ENCODE data around the gene GKN2.
"Not testable (repeated sequence)": the region's sequence is repeated elsewhere in the genome, so short reads cannot be mapped to it uniquely, and the experiment has no call there.

GKN2 gene

GRCh38 chr2:68959001-68959400 is 6.3 kb upstream of the GKN2 start:
- no peak for DNase-seq (ENCODE audit: low read depth)

DNA sequence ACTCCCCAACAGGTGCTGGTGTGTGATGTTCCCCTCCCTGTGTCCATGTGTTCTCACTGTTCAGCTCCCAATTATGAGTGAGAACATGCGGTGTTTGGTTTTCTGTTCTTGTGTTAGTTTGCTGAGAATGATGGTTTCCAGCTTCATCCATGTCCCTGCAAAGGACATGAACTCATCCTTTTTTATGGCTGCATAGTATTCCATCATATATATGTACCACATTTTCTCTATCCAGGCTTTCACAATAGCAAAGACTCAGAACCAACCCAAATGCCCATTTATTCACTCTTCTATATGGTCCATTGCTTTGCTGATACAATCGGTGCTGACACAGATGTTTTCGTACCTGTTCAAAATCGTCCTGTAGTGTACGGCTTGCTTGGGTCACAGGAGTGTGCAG is 2.7 kb upstream of the GKN2 start:
- not testable (repeated sequence) for DNase-seq (ENCODE audit: low read depth)

DNA sequence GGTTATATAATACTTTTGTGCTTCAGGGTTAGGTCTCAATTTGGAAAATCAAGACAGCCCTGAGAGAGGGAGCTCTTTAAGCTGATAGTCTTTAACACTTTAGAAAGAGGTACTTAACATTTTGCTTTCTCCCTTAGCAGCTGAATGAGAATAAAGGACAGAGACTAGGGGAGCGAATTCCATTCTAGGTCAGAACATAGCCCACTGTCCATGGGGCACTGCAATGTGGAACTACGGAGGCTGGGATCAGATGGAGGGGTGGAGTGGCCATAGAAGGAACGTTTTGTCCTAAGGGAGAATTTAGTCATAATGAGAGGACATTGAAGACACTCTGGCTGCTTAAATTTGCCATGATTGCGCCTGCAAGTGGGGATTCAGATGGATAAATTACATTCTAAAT is 794 bp downstream of the GKN2 start:
- DNase-seq (ENCODE audit: low read depth): no peak

GRCh38 chr2:68948710-68949109 is 4.0 kb downstream of the GKN2 start:
- no peak for DNase-seq (ENCODE audit: low read depth)

GRCh38 chr2:68946117-68946516 is 6.6 kb downstream of the GKN2 start:
- no peak for DNase-seq (ENCODE audit: low read depth)

- DNase-seq (ENCODE audit: low read depth): peak; percentile 30
These were observed 8.8 kb downstream of the GKN2 start for GRCh38 chr2:68943581-68944568.

GRCh38 chr2:68942827-68943226 is 9.9 kb downstream of the GKN2 start:
- DNase-seq (ENCODE audit: low read depth): no peak

GRCh38 chr2:68940369-68940768 is 12.3 kb downstream of the GKN2 start:
- DNase-seq (ENCODE audit: low read depth): no peak

DNA sequence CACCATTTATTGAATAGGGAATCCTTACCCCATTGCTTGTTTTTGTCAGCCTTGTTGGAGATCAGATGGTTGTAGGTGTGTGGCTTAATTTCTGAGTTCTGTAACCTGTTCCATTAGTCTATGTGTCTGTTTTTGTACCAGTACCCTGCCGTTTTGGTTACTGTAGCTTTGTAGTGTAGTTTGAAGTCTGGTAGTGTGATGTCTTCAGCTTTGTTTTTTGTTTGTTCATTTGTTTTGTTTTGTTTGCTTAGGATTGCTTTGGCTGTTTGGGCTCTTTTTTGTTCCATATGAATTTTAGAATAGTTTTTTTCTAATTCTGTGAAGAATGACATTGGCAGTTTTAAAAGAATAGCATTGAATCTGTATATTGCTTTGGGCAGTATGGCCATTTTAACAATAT is 12.7 kb downstream of the GKN2 start:
- DNase-seq (ENCODE audit: low read depth): no peak

- DNase-seq (ENCODE audit: low read depth): no peak
These were observed 13.8 kb downstream of the GKN2 start for GRCh38 chr2:68938938-68939337.

DNA sequence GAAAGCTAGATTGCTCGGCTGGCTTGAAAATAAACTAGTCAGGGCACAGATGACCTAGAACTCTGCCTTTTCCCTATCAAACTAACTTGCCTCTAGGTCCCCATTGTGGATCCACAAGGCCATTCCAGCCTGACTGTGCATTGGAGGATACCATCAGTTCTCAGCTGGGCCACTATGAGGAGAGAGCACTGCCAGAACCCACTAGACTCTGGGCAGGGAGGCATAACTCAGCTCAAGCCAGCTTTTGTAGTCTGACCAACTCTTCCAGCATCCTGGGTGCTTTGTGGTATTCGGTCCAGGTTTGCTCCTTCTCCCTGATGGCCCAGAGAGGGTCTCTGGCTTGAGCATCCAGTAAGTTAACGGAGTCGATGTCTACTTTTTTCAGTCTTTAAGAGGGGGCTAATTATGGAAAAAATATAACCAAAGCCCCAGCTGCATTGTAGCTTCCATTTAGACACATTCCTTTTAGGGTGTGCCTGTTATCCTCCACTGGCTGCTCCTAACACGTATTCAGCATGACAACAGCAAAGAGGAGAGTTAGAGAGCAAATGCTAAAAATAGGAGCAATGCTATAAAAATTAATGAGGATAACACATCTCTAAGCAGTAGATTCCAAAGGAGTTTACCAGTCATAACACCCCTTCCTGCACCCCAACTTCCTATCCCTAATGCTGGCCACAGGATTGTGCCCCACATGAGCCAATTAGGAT is 15.2 kb downstream of the GKN2 start:
- no peak for DNase-seq (ENCODE audit: low read depth)

DNA sequence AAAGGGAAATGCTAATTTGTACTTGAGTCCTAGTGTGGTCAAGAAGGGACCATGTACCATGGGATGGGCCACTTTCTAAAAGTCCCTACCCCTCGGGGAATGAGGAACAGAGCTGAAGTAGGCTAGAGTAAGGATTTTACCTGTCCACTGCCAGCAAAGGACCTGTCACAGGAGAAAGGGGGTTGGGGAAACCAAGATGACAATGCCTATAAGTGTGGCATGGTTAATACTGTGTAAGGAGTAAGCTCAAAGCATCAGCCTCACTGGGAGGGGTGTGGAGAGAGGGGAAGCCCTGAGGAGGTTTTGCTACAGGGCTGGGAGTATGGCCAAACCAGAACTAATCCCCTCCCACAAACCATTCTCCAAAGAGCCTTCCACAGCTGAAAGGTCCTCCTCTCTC is 15.8 kb downstream of the GKN2 start:
- no peak for DNase-seq (ENCODE audit: low read depth)

DNA sequence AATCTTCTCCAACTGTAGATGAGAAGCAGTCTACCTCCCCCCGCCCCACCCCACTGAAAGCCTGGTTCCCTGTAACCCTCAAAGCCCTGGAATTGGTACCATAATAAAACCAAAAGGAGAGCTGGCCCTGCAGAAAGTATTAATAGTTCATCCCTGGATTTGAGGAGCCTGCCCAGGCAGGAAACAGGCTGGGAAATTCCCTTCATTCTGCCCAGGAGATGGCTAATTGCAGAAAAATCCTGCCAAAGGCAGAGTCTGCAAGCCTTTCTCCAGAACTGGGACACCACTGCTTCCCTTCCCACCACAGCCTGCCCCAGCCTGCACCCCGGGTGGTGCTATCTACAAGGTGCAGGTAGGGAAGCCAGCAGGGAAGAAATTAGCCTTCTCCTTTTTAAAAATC is 16.3 kb downstream of the GKN2 start:
- no peak for DNase-seq (ENCODE audit: low read depth)

DNA sequence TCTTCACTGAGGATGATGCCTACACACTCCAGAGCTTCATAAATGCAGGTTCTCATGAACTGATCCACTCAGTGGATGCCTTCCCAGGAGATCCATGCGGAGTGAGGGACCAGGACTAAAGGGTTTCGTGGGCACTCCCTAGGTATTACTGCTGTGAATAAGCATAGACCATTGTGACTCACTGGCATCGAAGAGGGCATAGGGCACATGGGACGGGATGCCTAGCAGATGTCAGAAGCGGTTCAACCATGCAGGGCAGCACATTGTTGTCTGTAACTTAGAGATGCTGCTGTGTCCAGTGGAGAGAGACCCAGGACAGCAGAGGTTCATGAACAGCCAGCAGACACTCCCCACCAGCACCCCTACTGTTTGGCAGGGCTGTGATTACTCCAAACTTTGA is 17.2 kb downstream of the GKN2 start:
- DNase-seq (ENCODE audit: low read depth): no peak

- no peak for DNase-seq (ENCODE audit: low read depth)
These were observed 18.7 kb downstream of the GKN2 start for GRCh38 chr2:68934021-68934420.

DNA sequence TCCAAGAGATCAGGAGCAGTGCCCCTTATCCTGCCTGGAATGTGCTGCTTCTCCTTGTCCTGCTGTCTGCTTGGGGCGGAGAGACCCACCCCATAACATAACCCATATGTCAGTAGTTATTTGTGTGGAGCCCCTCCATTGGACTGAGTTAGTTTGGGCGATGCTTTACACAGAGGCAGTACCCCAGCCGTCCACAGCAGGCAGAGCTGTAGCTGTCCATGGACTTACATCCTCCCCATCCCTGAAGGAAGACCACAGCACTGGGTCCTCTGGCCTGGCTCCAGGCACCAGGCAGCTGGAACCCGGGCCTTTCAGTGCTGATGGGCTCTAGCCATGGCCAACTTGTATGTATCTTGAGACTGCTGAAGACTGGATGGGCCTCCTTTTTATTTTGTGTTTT is 20.3 kb downstream of the GKN2 start:
- no peak for DNase-seq (ENCODE audit: low read depth)

GRCh38 chr2:68931799-68932198 is 20.9 kb downstream of the GKN2 start:
- no peak for DNase-seq (ENCODE audit: low read depth)

DNA sequence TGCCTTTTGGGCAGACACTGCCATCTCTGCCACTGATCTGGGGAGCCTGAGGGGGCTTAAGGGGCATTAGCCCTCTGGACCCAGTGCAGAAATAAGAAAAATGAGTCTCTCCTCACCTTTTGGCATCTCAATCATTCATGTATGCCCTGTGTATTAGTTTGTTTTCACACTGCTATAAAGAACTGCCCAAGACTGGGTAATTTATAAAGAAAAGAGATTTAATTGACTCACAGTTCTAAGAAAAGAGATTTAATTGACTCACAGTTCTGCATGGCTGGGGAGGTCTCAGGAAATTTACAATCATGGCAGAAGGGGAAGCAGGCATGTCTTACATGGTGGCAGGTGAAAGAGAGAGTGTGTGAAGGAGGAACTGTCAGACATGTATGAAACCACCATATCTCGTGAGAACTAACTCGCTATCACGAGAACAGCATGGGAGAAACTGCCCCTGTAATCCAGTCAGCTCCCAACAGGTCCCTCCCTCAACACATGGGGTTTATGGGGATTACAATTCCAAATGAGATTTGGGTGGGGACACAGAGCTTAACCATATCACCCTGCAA is 21.5 kb downstream of the GKN2 start:
- no peak for DNase-seq (ENCODE audit: low read depth)

DNA sequence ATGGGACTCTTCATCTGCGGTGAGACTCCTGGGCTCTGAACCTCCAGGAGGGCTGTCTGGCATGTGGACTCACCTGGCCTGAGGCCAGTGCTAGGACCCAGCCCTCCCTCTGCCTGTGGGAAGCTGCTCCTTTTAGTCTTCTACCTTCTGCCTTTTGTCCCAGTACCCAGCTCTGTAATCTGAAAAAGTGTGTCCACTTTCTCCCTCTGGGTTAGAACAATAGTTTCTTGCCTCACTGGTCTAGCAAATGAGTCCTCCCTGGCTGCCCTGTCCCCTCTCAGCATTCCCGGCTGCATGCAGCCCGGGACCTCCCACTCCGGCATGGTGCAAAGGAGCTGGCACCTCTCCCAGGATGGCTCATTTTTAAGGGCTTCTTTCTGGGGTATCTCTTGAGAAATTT is 25.9 kb downstream of the GKN2 start:
- DNase-seq (ENCODE audit: low read depth): no peak

GRCh38 chr2:68925295-68925896 is 27.3 kb downstream of the GKN2 start:
- DNase-seq (ENCODE audit: low read depth): peak; percentile 46

DNA sequence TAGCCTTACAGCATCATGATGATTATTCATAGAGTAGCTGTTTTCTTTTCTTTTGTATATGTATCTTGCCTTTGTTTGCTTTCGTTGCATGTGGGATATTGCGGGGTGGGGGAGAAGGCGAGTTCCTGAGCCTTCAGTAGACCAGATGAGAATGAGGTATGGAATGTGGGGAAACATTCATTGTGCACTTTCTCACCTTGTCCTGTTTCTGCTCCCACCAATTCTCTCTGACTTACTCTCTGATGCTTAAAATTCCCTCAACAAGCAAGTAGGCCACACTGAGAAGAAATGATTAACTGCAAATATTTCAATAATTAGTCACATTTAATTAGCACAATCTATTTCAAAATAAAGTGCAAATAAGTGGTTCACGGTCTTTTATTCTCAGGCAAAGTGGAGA is 31.0 kb downstream of the GKN2 start:
- DNase-seq (ENCODE audit: low read depth): no peak

- DNase-seq (ENCODE audit: low read depth): no peak
These were observed 32.1 kb downstream of the GKN2 start for GRCh38 chr2:68920481-68921170.

Data from T follicular helper cell (primary cell).